Panc1 (cell line): ENCODE results near the gene CAPN2. TPM values are rescaled to one million over a fixed set of nuclear protein-coding genes. Genes with fewer than 3 reads are reported as not detected.

Experiments used
- ATAC-seq: fragments of 200-7000 bp; cut with Tn5 transposase; 2 replicates; pipeline ENCODE4 v1.9.1; 2020; ENCODE audit warnings: mild to moderate bottlenecking, moderate library complexity
- BruUV-seq: library from RNA; stranded (reverse); fragments of 400-500 nt; replicated peaks from 2 replicates; lab custom pipeline; 2021; lab: Mats Ljungman, UMichigan
- CTCF ChIA-PET: fragments of 300-600 bp; sonication (Branson Sonifier 250); formaldehyde crosslinking; loops from one replicate; lab custom pipeline; 2022; ENCODE audit warnings: antibody characterized with exemption; lab: Charles Lee
- POLR2A ChIA-PET: fragments of 300-600 bp; sonication (Branson Sonifier 250); formaldehyde crosslinking; loops from one replicate; lab custom pipeline; 2022; ENCODE audit warnings: antibody characterized with exemption; lab: Charles Lee
- DNase-seq: peaks from one replicate; pipeline ENCODE4 v3.0.0-alpha.2; 2010; ENCODE audit warnings: low read depth, low spot score
- H3K27ac ChIP-seq: 2 replicates; pipeline ENCODE4 v1.5.1; 2011; ENCODE audit warnings: mild to moderate bottlenecking, low read length, inconsistent platforms
- H3K27me3 ChIP-seq: fragments of 200-500 bp; sonication (Bioruptor generic); 2 replicates; pipeline ENCODE4 v1.6.0; 2014; ENCODE audit warnings: low read length, inconsistent platforms; ENCODE audit not compliant: control insufficient read depth, insufficient read depth
- H3K36me3 ChIP-seq: fragments of 200-500 bp; sonication (Bioruptor generic); 2 replicates; pipeline ENCODE4 v1.5.1; 2014; ENCODE audit warnings: inconsistent platforms, mild to moderate bottlenecking, low read length, moderate library complexity; ENCODE audit not compliant: control insufficient read depth, insufficient read depth
- H3K4me1 ChIP-seq: 2 replicates; pipeline ENCODE4 v1.5.1; 2011; ENCODE audit warnings: inconsistent platforms, mild to moderate bottlenecking, low read length, moderate library complexity; ENCODE audit not compliant: control insufficient read depth, insufficient read depth
- H3K4me3 ChIP-seq, 2 experiments: 2 replicates each; pipeline ENCODE4 v1.5.1; 2011 to 2012; ENCODE audit warnings: low read depth in 2 of 2, low read length in 2 of 2, mild to moderate bottlenecking in 2 of 2, inconsistent platforms in 1 of 2, moderate library complexity in 1 of 2
- H3K9me3 ChIP-seq: fragments of 200-500 bp; sonication (Bioruptor generic); 2 replicates; pipeline ENCODE4 v1.5.1; 2014; ENCODE audit warnings: low read depth, mild to moderate bottlenecking, inconsistent platforms, low read length, moderate library complexity; ENCODE audit not compliant: control insufficient read depth, insufficient read depth
- CTCF ChIP-seq: fragments of 450-650 bp; IDR thresholded peaks from 2 replicates; pipeline ENCODE4 v1.5.1; 2017; ENCODE audit warnings: mild to moderate bottlenecking
- POLR2AphosphoS5 ChIP-seq: IDR thresholded peaks from 2 replicates; pipeline ENCODE4 v1.6.1; 2012; ENCODE audit warnings: mild to moderate bottlenecking, low read depth, low read length, moderate library complexity
- SIN3A ChIP-seq: IDR thresholded peaks from 2 replicates; pipeline ENCODE4 v1.6.1; 2012; ENCODE audit warnings: low read depth, mild to moderate bottlenecking, low read length, moderate library complexity, borderline replicate concordance; ENCODE audit not compliant: insufficient read depth
- TCF7L2 ChIP-seq: IDR thresholded peaks from 2 replicates; pipeline ENCODE4 v1.6.1; 2011; ENCODE audit warnings: mild to moderate bottlenecking, low read depth, low read length, inconsistent platforms
- in situ Hi-C: cut with HindIII; loops from 2 replicates; pipeline ENCODE4 v1.10.0; 2016; ENCODE audit warnings: low sequenced_read_pairs, low pct_unique_long_range_greater_than_20kb
- intact Hi-C: fragments of 100-400 bp; cut with micrococcal nuclease; formaldehyde crosslinking; loops from one replicate; pipeline ENCODE4 v1.10.0; 2022; ENCODE audit not compliant: unreplicated experiment
- total RNA-seq: library from RNA; stranded (reverse); gene quantifications from one replicate; pipeline ENCODE4 v1.2.1, GENCODE V29; 2021; ENCODE audit not compliant: unreplicated experiment
- TF ChIP-seq, protein P1 (sequence below), 2 experiments: IDR thresholded peaks; 2 replicates each; pipeline ENCODE4 v1.6.1; 2011 to 2012; ENCODE audit warnings: low read depth in 2 of 2, control low read depth in 1 of 2, low read length in 1 of 2, mild to moderate bottlenecking in 1 of 2, moderate library complexity in 1 of 2; ENCODE audit not compliant: insufficient read depth in 1 of 2

CAPN2 gene
- total RNA-seq, 1 experiment from 2014 or later: 171 TPM

GRCh38 chr1:223724376-223724775 lies 12.0 kb downstream of the CAPN2 start:
- in situ Hi-C loops: no loop called here
- ChIA-PET POLR2A (no interaction called here), CTCF (no interaction called here)
- ATAC-seq (no peak), DNase-seq (no peak)
- Histone ChIP-seq H3K4me1 (peaks cover 14% of the 10 kb centered on the region), H3K9me3 (no peaks in the 10 kb centered on the region), H3K27me3 (no peaks in the 10 kb centered on the region), H3K27ac (no peak overlapping the region), H3K36me3 (peaks cover 6% of the 10 kb centered on the region; the same call in 1 of the 2 replicates), H3K4me3 (no peak overlapping the region)
- intact Hi-C loops: no loop called here
- no TSS peak for BruUV-seq
- no peak for TF ChIP-seq CTCF
- no peak for TF ChIP-seq POLR2AphosphoS5
- no peak for TF ChIP-seq TCF7L2
- TF ChIP-seq, protein P1, sequence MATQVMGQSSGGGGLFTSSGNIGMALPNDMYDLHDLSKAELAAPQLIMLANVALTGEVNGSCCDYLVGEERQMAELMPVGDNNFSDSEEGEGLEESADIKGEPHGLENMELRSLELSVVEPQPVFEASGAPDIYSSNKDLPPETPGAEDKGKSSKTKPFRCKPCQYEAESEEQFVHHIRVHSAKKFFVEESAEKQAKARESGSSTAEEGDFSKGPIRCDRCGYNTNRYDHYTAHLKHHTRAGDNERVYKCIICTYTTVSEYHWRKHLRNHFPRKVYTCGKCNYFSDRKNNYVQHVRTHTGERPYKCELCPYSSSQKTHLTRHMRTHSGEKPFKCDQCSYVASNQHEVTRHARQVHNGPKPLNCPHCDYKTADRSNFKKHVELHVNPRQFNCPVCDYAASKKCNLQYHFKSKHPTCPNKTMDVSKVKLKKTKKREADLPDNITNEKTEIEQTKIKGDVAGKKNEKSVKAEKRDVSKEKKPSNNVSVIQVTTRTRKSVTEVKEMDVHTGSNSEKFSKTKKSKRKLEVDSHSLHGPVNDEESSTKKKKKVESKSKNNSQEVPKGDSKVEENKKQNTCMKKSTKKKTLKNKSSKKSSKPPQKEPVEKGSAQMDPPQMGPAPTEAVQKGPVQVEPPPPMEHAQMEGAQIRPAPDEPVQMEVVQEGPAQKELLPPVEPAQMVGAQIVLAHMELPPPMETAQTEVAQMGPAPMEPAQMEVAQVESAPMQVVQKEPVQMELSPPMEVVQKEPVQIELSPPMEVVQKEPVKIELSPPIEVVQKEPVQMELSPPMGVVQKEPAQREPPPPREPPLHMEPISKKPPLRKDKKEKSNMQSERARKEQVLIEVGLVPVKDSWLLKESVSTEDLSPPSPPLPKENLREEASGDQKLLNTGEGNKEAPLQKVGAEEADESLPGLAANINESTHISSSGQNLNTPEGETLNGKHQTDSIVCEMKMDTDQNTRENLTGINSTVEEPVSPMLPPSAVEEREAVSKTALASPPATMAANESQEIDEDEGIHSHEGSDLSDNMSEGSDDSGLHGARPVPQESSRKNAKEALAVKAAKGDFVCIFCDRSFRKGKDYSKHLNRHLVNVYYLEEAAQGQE (IDR thresholded peaks at IDR 0.05; ENCODE audit: insufficient read depth in 1 of 2, low read depth in 2 of 2, low read length in 1 of 2): no peak

- ATAC-seq: no peak
- Histone ChIP-seq H3K4me3 (no peak overlapping the region), H3K36me3 (no peaks in the 10 kb centered on the region; the same call in 1 of the 2 replicates), H3K27me3 (no peaks in the 10 kb centered on the region), H3K27ac (peak overlapping the region; percentile 44), H3K9me3 (no peaks in the 10 kb centered on the region), H3K4me1 (peaks cover 15% of the 10 kb centered on the region)
- TF ChIP-seq POLR2AphosphoS5 (no peak), SIN3A (no peak), TCF7L2 (no peak), CTCF (no peak)
- TF ChIP-seq, protein P1 (IDR thresholded peaks at IDR 0.05; ENCODE audit: insufficient read depth in 1 of 2, low read depth in 2 of 2, low read length in 1 of 2): no peak
- CTCF ChIA-PET: interaction anchor here (0.7 kb wide), 1 partner anchor 332 kb away, joined by 3 read pairs; no protein-coding TSS in a partner anchor
- DNase-seq: no peak
- in situ Hi-C loops (no loop called here), intact Hi-C loops (no loop called here)
- no TSS peak for BruUV-seq
- POLR2A ChIA-PET: interaction anchor here (0.7 kb wide), 1 partner anchor 592 kb away, joined by 4 read pairs; no protein-coding TSS in a partner anchor
These were observed 13.2 kb downstream of the CAPN2 start for GRCh38 chr1:223725578-223725977.
